Ectodermal cell (in vitro differentiated cells): Measurements from ENCODE around the gene ZSCAN21.

Experiments
- H3K27ac ChIP-seq: 2 replicates; pipeline ENCODE4 v1.7.0; 2013; ENCODE audit warnings: mild to moderate bottlenecking, low read depth, low read length; ENCODE audit not compliant: insufficient read depth, poor library complexity, severe bottlenecking
- H3K27me3 ChIP-seq: 2 replicates; pipeline ENCODE4 v1.7.0; 2013; ENCODE audit warnings: mild to moderate bottlenecking, low read length; ENCODE audit not compliant: insufficient read depth, control insufficient read depth, poor library complexity, severe bottlenecking
- H3K36me3 ChIP-seq: one replicate; pipeline ENCODE4 v1.7.0; 2013; ENCODE audit warnings: low read length; ENCODE audit not compliant: control insufficient read depth, insufficient read depth
- H3K4me1 ChIP-seq: one replicate; pipeline ENCODE4 v1.7.0; 2013; ENCODE audit warnings: low read length; ENCODE audit not compliant: control insufficient read depth, insufficient read depth
- H3K4me3 ChIP-seq: 2 replicates; pipeline ENCODE4 v1.7.0; 2013; ENCODE audit warnings: low read depth, low read length, control low read depth; ENCODE audit not compliant: insufficient read depth
- H3K9me3 ChIP-seq: 2 replicates; pipeline ENCODE4 v1.7.0; 2013; ENCODE audit warnings: mild to moderate bottlenecking, low read length, moderate library complexity; ENCODE audit not compliant: control insufficient read depth
- WGBS, 2 experiments: methylation state at CpG; one replicate each; pipeline ENCODE4 v1.1.7; 2013; ENCODE audit warnings: missing lambda C conversion rate in 2 of 2; 5-methylcytosine and 5-hydroxymethylcytosine counted together

Gene ZSCAN21

GRCh38 chr7:100109521-100110163 is 60.1 kb downstream of the ZSCAN21 start:
- Histone ChIP-seq H3K36me3 (peaks cover 66% of the 10 kb centered on the region), H3K9me3 (no peaks in the 10 kb centered on the region), H3K27me3 (no peaks in the 10 kb centered on the region), H3K4me3 (no peak overlapping the region), H3K27ac (no peak overlapping the region), H3K4me1 (no peaks in the 10 kb centered on the region)
- WGBS, 2 experiments, result 85 to 86% methylated on average over 12 of the region's 12 CpGs

DNA sequence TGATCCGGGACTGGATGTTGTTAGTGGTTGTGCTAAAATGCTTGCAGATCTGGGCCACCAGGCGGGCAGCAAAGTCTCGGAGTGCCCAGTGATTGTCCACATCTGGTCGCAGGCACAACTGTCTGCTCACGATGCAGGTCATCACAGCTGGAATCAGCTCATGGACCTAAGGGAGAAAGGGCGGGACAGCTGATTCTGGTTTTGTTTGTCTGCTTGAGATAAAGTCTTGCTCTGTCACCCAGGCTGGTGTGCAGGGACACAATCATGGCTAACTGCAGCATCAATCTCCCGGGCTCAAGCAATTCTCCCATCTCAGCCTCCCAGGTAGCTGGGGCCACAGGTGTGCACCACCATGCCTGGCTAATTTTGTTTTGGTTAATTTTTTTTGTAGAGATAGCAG is 61.6 kb downstream of the ZSCAN21 start:
- Histone ChIP-seq H3K36me3 (peaks cover 53% of the 10 kb centered on the region), H3K27me3 (no peaks in the 10 kb centered on the region), H3K4me1 (no peaks in the 10 kb centered on the region), H3K27ac (no peak overlapping the region), H3K4me3 (no peak overlapping the region), H3K9me3 (no peaks in the 10 kb centered on the region)
- WGBS, 2 experiments, result 95 to 96% methylated on average over 7 of the region's 7 CpGs

DNA sequence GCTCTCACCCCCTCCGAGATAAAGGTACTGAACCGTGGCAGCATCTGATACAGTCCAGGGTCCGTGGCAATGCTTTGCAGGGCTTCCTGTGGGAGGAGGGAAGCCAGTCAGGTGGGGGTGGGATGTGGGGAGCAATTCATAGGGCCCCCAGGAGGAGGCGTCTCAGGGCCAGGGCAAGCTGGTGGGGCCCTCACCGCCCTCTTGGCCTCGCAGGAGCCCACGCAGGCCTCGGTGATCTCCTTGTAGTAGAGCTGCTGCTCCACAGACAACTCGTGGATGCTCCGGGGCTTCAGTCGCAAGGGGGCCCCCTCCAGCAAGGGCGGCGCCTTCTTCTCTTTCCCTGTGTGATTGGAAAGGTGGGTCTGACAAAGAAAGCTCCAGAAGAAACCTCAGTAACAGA is 62.3 kb downstream of the ZSCAN21 start:
- H3K9me3 ChIP-seq, result no peaks in the 10 kb centered on the region
- H3K27ac ChIP-seq, result no peak overlapping the region
- WGBS, 2 experiments, result 94 to 96% methylated on average over 13 of the region's 13 CpGs
- H3K36me3 ChIP-seq, result peaks cover 52% of the 10 kb centered on the region
- no peak overlapping the region for H3K4me3 ChIP-seq
- no peaks in the 10 kb centered on the region for H3K4me1 ChIP-seq
- H3K27me3 ChIP-seq, result no peaks in the 10 kb centered on the region
